HG03066 (cell line): ENCODE measurements around the gene CAPN7.

Experiments used
- ATAC-seq: cut with Tn5 transposase; IDR thresholded peaks from one replicate; pipeline ENCODE4 v1.9.1; 2021; ENCODE audit warnings: low read depth; ENCODE audit not compliant: unreplicated experiment

The CAPN7 gene

DNA sequence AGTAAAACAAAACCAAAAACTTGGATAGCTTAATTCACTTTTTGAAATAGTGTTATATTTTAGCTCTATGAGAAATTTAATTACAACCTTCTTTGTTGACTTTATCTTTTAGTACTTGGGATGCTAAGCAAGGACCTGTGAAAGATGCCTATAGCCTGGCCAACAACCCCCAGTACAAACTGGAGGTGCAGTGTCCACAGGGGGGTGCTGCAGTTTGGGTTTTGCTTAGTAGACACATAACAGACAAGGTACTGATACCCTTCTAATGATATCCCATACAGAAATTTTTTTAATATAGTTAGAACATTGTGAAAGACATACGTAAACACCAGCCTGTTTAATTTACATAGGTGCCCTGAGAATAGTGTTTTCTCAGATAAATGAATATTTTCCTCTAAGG is 35.3 kb downstream of the CAPN7 start:
- no peak for ATAC-seq

DNA sequence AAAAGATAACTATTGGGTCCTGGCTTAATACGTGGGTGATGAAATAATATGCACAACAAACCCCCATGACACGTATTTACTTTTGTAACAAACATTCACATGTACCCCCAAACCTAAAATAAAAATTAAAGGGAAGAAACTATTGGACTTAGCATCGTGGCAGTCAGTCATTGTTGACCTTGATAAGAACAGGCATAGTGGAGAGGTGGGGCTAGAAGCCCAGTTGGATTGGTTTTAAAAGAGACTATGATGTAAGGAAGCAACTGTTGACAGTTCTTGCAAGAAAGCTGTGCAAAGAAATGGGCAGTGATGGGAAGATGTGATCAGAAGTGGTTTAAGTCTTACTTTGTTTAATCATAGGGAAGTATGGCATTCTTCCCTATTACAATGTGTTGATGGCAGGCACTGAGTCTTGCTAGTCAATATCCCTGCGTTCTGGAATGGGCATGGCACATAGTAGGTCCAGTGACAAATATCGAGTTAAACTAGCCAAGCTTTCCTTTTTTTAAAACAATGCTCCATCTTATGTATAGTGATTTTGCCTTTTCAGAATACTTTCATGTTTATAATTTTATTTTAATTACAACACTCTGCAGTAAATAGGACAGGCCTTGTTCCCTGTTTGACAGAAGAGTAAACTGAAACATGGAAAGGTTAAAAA is 37.9 kb downstream of the CAPN7 start:
- no peak for ATAC-seq

DNA sequence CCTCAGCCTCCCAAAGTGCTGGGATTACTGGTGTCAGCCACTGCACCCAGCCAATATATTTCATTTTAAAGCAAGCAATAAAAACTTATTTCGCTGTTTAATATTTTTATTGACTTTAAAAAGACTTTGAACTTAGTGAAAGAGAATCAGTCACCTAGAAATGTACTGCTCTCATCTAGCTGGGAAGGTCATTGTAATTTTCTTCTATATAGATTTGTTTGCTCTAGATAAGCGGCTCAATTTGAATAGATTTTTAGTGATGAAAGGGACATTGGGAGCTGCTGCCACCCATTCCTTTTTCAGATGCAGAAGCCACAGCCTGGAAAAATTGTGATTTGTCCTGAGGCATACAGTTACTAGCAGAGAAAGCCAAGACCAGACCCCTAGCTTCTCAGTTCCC is 40.1 kb downstream of the CAPN7 start:
- ATAC-seq = no peak

DNA sequence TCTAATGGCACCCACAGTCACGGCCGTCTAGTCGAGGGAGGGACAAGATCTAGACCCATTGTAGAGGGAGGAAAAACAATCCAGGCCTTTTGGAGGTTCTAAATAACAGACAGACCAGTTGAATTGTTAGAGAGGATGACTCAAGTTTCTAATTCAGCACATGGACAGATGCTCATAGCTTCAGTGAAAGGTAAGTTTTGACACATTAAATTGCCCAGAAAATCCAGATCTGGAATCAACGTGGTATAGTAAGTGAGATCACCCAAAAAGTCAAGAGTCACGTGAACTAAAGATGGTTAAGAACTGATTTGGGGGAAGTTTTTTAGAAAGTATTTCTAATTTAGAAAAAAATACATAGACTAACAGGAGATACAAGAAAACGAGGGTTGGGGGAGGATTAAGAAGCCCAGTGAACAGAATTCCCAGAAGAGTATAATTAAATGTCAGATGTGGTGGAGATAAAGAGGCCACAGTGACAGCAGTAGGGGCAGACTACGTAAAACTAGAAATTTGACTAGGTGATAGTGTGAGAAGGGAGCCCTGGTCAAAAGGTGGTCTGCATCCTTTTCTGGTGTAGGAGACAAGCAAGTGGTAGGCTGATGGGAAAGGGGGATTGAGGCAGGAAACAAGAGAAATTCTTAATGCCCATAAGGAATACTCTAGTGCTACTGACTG is 47.1 kb downstream of the CAPN7 start:
- no peak for ATAC-seq

DNA sequence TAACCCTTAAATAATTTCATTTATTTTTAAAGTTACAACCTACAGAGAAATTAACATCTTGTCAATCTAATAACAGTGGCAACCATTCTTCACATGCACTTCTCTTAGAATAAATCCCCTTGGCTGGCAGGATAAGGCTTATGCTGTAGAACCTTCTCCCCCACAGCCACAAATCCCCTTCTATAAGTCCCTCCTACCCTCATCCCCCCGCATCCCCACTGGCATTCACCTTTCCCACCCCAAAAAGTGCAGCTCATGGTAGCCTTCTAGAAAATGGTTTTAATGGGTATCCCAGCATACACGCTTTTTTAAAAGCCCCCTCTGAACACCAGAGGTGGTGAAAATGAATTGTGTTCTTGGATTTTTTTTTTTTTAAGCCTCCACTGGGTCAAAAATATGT is 49.2 kb downstream of the CAPN7 start:
- ATAC-seq = no peak

DNA sequence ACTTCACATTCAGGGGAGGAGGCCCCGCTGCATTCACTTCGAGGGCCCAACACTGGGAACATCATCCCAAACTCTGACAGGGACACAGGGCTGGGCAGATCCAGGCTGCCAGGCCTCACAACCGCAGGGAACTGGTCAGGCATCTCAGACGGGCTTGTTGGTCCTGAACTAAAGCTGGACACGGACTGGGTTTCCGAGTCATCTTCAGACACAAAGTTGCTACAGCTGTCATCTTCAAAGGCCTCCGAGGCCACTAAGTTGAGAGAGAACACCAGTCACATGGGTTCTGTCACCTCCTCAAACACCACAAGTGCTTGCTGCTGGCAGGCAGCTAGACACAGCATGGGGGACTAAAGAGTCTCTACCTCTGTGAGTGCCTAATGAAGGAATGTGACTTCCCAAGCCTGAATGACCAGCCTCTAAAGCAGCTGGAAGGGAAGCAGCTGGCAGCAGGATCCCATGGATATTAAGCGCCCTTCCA is 50.9 kb downstream of the CAPN7 start:
- ATAC-seq = no peak

DNA sequence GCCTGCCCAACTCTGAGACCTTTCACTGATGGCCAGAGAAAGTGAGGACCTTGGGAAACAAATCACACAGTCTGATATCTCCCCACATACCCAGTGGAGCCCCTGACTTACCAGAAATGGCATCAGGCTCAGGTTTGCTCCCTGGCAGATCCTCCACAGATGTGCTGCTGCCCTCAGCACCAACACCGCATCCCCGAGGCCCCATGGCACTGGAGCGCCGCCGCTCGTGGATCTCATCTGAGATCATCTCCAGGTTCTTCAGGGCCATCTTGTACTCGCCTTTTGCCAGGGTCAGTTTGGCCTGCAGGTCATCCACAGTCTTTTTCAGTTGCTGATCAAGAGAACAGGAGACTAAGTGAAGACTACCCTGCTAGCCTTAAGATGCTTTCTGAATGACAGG is 52.7 kb downstream of the CAPN7 start:
- no peak for ATAC-seq

DNA sequence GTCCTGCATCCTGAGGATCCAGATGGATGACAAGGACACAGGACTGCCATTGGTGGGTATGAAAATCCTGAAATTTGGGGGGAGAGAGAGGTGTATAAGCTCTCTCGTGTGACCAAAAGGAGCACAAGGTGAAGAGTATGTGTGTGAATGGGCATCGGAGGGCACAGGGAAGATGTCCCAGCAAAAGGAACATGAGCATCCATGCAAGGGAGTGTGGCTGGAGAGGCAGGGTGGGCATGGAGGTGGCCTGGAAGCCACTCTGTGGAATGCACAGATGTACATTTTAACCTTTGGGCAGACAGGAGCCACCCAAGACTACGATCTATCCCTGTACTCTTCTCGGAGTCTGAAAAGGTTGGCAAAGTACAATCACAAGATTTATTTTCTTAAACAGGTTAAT is 54.5 kb downstream of the CAPN7 start:
- ATAC-seq = no peak

DNA sequence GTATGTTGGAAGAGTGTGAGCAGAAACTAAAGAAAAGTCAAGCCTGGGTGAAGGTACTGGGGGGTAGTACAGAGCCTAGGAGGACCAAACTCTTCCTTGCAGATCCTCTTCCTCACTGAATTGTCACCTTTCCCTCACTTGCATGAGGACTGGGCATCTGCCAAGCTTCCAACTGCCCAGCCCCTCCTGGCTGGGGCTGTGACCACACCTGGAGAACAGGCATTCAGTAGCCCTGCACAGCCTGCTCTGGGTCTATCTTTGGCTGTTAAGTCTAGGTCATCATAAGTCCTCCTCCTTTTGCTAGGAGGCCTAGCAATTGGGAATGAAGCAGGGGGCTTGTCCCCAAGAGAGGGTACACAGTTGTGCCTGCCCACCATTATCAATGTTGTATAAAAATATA is 55.2 kb downstream of the CAPN7 start:
- no peak for ATAC-seq

DNA sequence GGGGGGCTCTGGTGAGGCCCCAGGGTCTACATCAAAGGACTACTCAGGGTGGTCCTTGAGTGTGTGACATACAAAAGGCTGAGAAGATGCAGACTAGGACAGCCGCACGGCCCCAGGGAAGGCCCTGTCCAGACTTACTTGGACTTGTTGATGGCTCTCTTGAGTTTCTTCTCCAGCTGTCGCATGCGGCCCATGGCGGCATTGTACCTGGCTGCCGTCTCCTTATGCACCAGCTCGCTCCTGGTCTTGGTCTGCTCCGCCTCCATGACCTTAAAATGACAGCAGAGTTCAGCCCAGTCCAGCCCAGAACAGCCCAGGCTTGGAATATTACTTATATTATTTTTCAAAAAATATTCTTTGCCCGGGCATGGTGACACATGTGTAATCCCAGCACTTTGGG is 56.0 kb downstream of the CAPN7 start:
- no peak for ATAC-seq

DNA sequence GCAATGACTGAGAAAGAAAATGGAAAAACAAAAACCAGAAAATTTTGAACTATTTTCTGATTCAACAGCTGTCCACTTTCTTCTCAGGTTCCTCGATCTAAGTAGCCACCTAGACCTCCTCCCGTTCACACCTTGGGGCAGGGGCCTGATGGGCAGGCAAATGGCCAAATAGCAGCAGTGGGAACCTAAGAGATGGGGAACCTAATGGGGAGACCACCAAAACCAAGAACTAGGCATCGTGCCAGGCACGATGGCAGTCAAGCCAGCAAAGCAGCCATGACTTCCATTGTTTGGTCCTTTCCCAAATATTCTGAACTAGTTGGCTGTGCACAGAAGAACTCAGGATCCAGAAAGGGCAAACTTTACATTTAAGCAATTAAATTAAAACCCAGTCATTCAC is 57.1 kb downstream of the CAPN7 start:
- no peak for ATAC-seq

DNA sequence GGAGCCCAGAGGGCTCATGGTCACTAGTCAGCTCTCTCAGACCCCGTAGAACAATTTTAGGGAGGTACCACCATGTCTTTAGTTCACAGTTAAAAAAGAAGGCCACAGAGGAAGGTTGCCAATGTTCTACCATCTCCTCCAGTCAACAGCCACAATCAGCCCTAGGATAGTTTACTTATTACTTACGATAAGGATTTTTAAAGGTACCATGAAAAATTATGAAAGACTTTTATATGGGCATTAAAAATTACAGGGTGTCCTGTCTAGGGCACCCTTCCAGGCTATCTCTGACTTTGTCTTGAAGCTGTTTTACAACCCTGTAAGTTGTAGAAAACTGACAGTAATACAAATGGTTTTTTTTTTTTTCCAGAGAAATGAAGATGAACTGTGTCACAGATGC is 57.9 kb downstream of the CAPN7 start:
- ATAC-seq = no peak

DNA sequence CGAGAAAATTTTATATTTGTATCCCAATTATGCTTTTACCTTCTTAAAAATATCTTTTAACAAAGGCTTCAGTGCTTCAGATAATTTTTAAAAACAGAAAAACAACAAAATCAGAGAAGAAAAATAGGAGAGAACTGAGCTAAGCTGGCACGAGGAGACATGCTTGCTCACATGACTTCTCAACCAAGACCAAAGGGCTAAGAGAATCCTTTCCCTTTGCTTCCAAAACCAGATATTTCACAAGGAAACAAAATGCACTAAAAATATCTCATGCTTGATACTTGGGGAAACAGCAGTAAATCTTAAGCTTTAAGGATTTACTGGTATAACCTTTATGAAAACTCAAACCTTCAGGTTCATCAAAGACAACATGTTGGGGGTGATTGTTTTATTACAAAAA is 58.4 kb downstream of the CAPN7 start:
- ATAC-seq = no peak

DNA sequence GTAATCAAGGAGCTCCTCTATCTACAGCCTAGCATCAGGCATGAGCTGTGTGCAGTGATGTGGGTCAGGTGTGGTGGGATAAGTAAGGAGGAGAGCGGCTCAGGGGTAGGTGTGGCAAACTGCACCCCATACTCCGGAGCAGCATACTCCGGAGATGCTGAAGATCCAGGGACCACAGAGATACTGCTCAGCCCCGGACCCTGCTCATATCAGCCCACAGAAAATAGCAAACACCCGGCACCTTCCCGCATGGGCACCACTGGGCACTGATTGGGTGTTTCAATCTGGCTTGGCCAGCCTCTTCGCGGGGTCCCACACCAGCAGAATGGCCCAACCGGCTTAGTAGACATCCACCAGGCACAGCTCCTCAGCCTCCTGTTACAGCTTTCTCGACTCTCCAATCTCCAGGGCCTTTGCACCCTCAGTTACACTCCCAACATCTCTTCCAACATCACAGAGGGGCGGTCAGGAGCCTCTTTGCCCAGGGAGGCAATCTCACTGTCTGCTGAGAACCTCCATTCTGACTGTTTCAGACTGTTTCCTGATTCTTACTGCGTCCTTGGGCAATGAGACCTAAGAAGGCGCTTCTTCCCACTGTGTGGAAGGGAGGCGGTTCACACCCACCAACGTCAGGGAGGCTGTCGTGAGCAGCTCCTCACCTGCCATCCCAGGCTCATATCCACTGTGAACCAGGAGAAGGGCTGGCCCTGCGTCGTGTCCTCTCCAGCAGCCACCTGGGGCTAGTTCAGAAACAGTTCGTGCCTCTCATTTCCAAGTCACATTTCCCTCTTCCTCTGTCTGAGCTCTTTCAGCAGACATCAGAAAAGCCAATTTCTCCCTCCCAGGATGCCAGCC is 59.8 kb downstream of the CAPN7 start:
- no peak for ATAC-seq

DNA sequence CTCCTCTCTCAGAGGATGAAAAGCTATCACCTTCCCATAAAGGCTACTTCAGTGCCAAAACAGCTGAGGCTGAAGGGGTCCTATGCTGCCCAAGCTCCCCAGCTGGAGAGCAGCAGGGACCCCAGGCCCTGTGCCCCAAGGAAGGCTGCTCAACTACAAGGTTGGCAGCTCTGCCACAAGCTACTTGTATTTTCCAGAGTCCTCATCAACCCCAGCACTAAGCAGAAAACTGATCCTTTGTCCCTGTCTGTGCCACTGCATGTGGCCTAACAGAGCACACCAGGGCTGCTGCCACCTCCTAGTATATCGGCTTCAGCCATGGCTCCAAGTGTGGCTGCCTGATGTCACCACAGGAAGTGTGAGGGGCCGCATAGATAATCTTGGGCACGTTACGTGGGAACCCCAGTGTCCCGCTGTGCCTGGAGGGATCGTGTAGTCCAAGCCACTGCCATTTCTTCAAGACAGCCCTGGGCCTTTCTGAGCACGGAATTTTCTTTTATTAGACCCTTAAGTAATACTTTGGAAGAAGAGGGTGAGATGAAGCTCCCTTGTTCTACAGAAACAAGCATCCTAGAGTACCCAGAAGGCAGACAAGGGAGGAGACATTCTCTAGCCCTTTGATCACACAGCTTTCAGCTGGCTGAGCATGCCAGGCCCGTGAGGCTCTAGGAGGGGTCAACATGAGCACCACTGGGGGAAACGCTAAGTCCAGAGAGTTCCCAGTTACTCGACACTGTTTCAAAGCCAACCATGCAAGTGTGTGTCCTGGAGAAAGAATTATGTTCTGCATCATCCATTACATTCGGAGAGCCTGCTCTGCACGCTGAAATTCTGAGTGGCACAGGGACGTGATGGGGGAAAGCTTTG is 60.7 kb downstream of the CAPN7 start:
- ATAC-seq = no peak

DNA sequence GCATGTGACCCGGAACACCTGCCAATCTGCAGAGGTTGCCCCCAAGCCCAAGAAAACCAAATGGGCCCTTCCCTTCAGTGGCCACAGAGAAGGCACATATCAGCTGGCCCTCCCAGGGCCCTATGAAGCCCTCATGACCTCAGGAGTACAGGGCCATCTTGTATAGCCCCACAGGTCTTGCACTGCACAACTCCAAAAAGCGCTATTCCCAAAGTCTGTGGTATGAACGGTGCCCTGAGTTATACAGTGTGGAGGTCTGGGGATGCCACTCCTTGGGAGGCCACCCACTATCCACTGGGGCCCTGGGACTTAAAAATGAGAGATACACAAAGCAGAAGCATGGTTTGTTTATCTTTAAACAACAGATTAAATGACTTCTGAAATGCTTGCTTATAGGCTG is 61.5 kb downstream of the CAPN7 start:
- no peak for ATAC-seq

DNA sequence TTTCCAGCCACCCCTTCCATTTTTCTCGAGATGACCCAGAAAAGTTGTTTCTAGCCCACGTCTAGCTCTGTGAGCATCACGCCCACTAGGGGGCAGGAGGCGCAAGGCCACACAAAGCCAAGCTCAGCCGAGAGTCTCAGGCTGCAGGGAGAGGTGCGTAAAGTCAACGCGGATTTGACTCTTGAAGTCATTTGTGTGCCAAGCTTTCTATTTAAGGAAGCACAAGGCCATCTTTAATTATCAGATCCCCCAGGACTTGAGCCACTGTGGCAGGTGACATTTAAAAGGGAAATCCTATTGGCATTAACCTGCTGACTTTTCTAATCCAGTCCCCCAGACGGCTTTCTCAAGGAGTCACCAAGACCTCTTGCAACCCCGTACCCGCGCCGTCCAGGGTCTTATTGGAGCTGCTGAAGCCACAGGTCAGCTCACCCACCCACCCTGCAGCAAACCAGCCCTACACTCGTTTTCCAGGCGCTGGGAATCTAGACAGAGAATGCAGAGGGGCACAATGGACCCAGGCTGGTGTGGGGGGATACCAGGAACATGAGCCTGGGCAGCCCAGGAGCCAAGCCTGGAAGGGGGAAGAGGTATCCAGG is 62.1 kb downstream of the CAPN7 start:
- no peak for ATAC-seq

DNA sequence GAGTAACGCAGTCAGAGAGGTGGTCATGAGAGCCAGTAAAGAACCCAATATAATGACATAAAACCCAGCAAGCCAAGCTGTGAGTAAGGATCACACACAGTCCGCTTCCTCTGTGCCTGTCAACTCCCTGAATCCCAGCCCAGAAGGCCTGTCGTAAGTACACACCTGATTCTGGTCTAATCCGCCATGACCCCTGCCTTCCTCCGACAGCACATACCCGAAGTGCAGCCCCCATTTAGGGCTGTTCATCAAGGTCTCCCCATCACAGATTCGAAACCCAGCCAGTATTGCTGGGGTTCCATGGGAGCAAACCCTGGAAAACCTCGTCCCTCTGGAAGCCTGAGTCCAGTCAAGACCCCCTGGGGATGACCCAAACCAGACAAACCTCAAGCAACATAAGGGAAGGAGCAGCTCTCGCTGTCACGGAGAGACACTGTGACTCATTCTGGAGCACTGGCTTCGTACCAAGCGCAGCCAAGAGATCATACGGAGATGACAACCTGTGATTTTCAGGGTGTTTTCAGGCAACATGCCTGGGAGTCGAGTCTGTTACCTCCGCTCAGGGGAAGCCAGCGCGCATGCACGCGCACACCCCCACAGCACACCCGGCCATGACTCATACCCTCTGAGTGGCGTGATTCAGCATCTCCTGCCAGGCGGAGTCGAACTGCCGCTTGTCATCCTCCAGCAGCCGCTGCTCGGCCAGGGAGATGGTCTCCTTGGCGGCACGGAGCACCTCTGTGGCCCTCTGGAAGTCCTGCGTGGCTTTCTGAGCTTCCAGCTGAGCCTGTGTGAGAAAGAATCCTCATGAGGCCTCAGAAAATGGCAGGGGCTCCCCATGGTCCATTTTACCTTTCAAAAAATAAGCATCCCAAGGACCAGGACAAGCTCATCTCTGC is 63.3 kb downstream of the CAPN7 start:
- no peak for ATAC-seq

DNA sequence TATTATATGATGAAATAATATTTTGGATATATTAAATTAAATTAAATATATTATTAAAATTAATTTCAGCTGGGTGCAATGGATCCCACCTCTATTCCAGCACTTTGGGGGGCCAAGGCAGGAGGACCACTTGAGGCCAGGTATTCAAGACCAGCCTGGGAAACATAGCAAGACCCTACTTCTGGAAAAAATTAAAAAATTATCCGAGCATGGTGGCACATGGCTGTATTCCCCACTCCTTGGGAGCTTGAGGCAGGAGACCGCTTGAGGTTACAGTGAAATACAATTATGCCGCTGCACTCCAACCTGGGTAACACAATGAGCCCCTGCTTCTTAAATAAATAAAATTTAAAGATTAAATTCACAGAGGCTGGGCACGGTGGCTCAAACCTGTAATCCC is 65.0 kb downstream of the CAPN7 start:
- ATAC-seq = no peak
